Activated naive CD4-positive, alpha-beta T cell treated with anti-CD3 and anti-CD28 coated beads, Interleukin-2, amount 10 ng/mL, durations not matched to agents 7 days and 5 days (primary cell): ENCODE data around the gene DTX1.

ENCODE experiments used
- CTCF ChIA-PET: fragments of 350-600 bp; sonication (Branson Sonifier 250); formaldehyde crosslinking; loops from one replicate; lab custom pipeline; 2021; ENCODE audit warnings: antibody characterized with exemption; lab: Charles Lee
- DNase-seq: peaks from one replicate; pipeline ENCODE4 v3.0.0-alpha.2; 2020
- H3K27ac Mint-ChIP-seq: one replicate; pipeline ENCODE4 v1.8.0; 2021; ENCODE audit warnings: mild to moderate bottlenecking, moderate library complexity, mixed read lengths
- H3K27me3 Mint-ChIP-seq: one replicate; pipeline ENCODE4 v1.8.0; 2021; ENCODE audit warnings: mild to moderate bottlenecking, mixed read lengths
- H3K36me3 Mint-ChIP-seq: one replicate; pipeline ENCODE4 v1.8.0; 2021; ENCODE audit warnings: mixed read lengths
- H3K4me1 Mint-ChIP-seq: one replicate; pipeline ENCODE4 v1.8.0; 2021; ENCODE audit warnings: mixed read lengths
- H3K4me3 Mint-ChIP-seq: one replicate; pipeline ENCODE4 v1.8.0; 2021; ENCODE audit warnings: mild to moderate bottlenecking, moderate library complexity, mixed read lengths
- H3K9me3 Mint-ChIP-seq: one replicate; pipeline ENCODE4 v1.8.0; 2021; ENCODE audit warnings: mixed read lengths

DTX1 gene

GRCh38 chr12:113142173-113142885 lies 85.8 kb downstream of the DTX1 start:
- Mint-ChIP-seq H3K4me1 (no peaks in the 10 kb centered on the region), H3K27ac (no peak overlapping the region), H3K36me3 (no peaks in the 10 kb centered on the region), H3K9me3 (no peaks in the 10 kb centered on the region), H3K27me3 (peaks cover 15% of the 10 kb centered on the region), H3K4me3 (no peak overlapping the region)
- CTCF ChIA-PET, result interaction anchor here (0.8 kb wide), 1 partner anchor 11 kb away, joined by 3 read pairs; no protein-coding TSS in a partner anchor
- DNase-seq, result no peak

GRCh38 chr12:113142886-113143332 lies 86.4 kb downstream of the DTX1 start:
- DNase-seq, result no peak
- CTCF ChIA-PET, result interaction anchor here (0.8 kb wide), 1 partner anchor 12 kb away, joined by 3 read pairs; no protein-coding TSS in a partner anchor
- Mint-ChIP-seq H3K27ac (no peak overlapping the region), H3K27me3 (peaks cover 16% of the 10 kb centered on the region), H3K4me1 (no peaks in the 10 kb centered on the region), H3K4me3 (no peak overlapping the region), H3K36me3 (no peaks in the 10 kb centered on the region), H3K9me3 (no peaks in the 10 kb centered on the region)

GRCh38 chr12:113143959-113144358 lies 87.4 kb downstream of the DTX1 start:
- Mint-ChIP-seq H3K36me3 (no peaks in the 10 kb centered on the region), H3K4me1 (no peaks in the 10 kb centered on the region), H3K4me3 (no peak overlapping the region), H3K9me3 (no peaks in the 10 kb centered on the region), H3K27ac (no peak overlapping the region), H3K27me3 (peaks cover 16% of the 10 kb centered on the region)
- CTCF ChIA-PET, result no interaction called here
- DNase-seq, result no peak

DNA sequence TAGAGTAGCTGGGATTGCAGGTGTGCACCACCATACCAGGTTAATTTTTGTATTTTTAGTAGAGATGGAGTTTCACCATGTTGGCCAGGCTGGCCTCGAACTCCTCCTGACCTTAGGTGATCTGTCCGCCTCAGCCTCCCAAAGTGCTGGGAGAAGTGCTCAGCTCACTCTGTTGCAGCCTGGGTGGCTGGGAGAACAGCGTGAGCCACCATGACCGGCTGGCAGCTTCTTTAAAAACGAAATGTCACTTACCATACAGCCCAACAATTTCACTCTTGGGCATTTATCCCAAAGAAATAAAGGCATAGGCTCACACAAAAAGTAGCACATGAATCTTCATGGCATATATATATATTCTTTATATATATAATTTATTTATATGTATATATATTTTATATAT lies 88.3 kb downstream of the DTX1 start:
- H3K4me3 Mint-ChIP-seq, result no peak overlapping the region
- no peaks in the 10 kb centered on the region for H3K9me3 Mint-ChIP-seq
- CTCF ChIA-PET, result interaction anchor here (0.7 to 0.8 kb wide), 2 partner anchors 96 to 280 kb away, joined by 3 to 4 read pairs; no protein-coding TSS in a partner anchor
- H3K27ac Mint-ChIP-seq, result no peak overlapping the region
- H3K27me3 Mint-ChIP-seq, result peaks cover 24% of the 10 kb centered on the region
- no peak for DNase-seq
- H3K4me1 Mint-ChIP-seq, result no peaks in the 10 kb centered on the region
- H3K36me3 Mint-ChIP-seq, result no peaks in the 10 kb centered on the region

- no peaks in the 10 kb centered on the region for H3K36me3 Mint-ChIP-seq
- no peak overlapping the region for H3K4me3 Mint-ChIP-seq
- CTCF ChIA-PET, result interaction anchor here (0.8 kb wide), 1 partner anchor 97 kb away, joined by 4 read pairs; no protein-coding TSS in a partner anchor
- H3K27me3 Mint-ChIP-seq, result peaks cover 36% of the 10 kb centered on the region
- no peak for DNase-seq
- no peaks in the 10 kb centered on the region for H3K9me3 Mint-ChIP-seq
- H3K4me1 Mint-ChIP-seq, result no peaks in the 10 kb centered on the region
- no peak overlapping the region for H3K27ac Mint-ChIP-seq
Measured at GRCh38 chr12:113145720-113146551, 89.4 kb downstream of the DTX1 start.

- no peak for DNase-seq
- H3K4me1 Mint-ChIP-seq, result peaks cover 3% of the 10 kb centered on the region
- CTCF ChIA-PET, result interaction anchor here (0.9 kb wide), 1 partner anchor 13 kb away, joined by 4 read pairs; no protein-coding TSS in a partner anchor
- no peaks in the 10 kb centered on the region for H3K36me3 Mint-ChIP-seq
- H3K27ac Mint-ChIP-seq, result no peak overlapping the region
- peaks cover 43% of the 10 kb centered on the region for H3K27me3 Mint-ChIP-seq
- no peak overlapping the region for H3K4me3 Mint-ChIP-seq
- no peaks in the 10 kb centered on the region for H3K9me3 Mint-ChIP-seq
Measured at GRCh38 chr12:113146999-113147398, 90.5 kb downstream of the DTX1 start.
